Heart left ventricle (tissue), 13 donors: ENCODE measurements around the gene PRKAG2.

Experiments used
- CTCF ChIP-seq, 12 donors: fragments of 200-600 bp; sonication (generic) in 4 of 12; IDR thresholded peaks; one replicate each; pipeline versions ENCODE4 v1.5.0 to v1.8.0; 2018 to 2022; ENCODE audit warnings: antibody characterized with exemption in 12 of 12, mild to moderate bottlenecking in 5 of 12
- POLR2A ChIP-seq, 2 donors: fragments of 450-650 bp; IDR thresholded peaks; one replicate each; pipeline ENCODE4 v1.6.1; 2017; ENCODE audit warnings: antibody characterized with exemption in 2 of 2, mild to moderate bottlenecking in 2 of 2, moderate library complexity in 2 of 2
- donor health status: ischemic (EF 13 %, LVEDD 7.1; RV severe dilation, severe dysfunction).
- donor health status: DM: no; HTN: yes; CAD: no.
- donor health status: DM: no; HTN: no; CAD: no.
- donor health status: ischemic (EF 25% LVEDD 6.9; RV normal size, moderate dysfunction).
- donor health status: ischemic (EF 25% LVEDD 5.7; RV mildly dilated, moderate dysfunction).
- donor health status: ischemic (EF 35%, LVEDD 5.7; RV mildly dilated, moderate dysfunction).
- donor health status: nonischemic (EF 11% LVEDD 7.7; RV severe dilation, severe dysfunction).
- donor health status: DM: yes; HTN: yes; CAD: no.
- donor health status: PGD.
- donor health status: ischemic (EF 29% LVEDD 5.4; RV normal size, mild dysfunction).
- donor health status: nonischemic (EF 23%, LVEDD 6.1; RV moderate dilation, normal function).

- no peak for TF ChIP-seq POLR2A (IDR thresholded peaks at IDR 0.05)
- no peak for TF ChIP-seq CTCF (IDR thresholded peaks at IDR 0.05)
Measured at GRCh38 chr7:151691449-151691848, 185.5 kb downstream of the PRKAG2 start.
